Retinal pigment epithelial cell (primary cell): ENCODE measurements around the gene ZNF469.

ENCODE experiments used
- DNase-seq: peaks from one replicate; pipeline ENCODE4 v3.0.0-alpha.2; 2010; ENCODE audit warnings: low read depth
- H3K4me3 ChIP-seq: 2 replicates; pipeline ENCODE4 v1.5.1; 2011; ENCODE audit warnings: mild to moderate bottlenecking, low read length, control low read depth, moderate library complexity
- CTCF ChIP-seq: conservative IDR thresholded peaks from 2 replicates; pipeline ENCODE4 v1.5.1; 2011; ENCODE audit warnings: low read depth, low read length, control low read depth, inconsistent platforms

The ZNF469 gene

GRCh38 chr16:88375236-88375975 lies 7.4 kb upstream of the ZNF469 start:
- no peak for TF ChIP-seq CTCF
- DNase-seq: no peak
- no peak overlapping the region for H3K4me3 ChIP-seq

GRCh38 chr16:88375996-88376834 lies 6.5 kb upstream of the ZNF469 start:
- DNase-seq: no peak
- no peak for TF ChIP-seq CTCF
- H3K4me3 ChIP-seq: no peak overlapping the region

GRCh38 chr16:88376835-88377726 lies 5.7 kb upstream of the ZNF469 start:
- no peak overlapping the region for H3K4me3 ChIP-seq
- no peak for TF ChIP-seq CTCF
- DNase-seq: no peak

GRCh38 chr16:88377961-88378360 lies 4.8 kb upstream of the ZNF469 start:
- no peak overlapping the region for H3K4me3 ChIP-seq
- DNase-seq: no peak
- no peak for TF ChIP-seq CTCF

- no peak for TF ChIP-seq CTCF
- no peak overlapping the region for H3K4me3 ChIP-seq
- no peak for DNase-seq
Observed at GRCh38 chr16:88378401-88378800, 4.4 kb upstream of the ZNF469 start.

- no peak overlapping the region for H3K4me3 ChIP-seq
- no peak for DNase-seq
- TF ChIP-seq CTCF: no peak
Observed at GRCh38 chr16:88378836-88379693, 3.7 kb upstream of the ZNF469 start.
